Measurements from ENCODE around the gene NELL1. TPM values are rescaled to one million over a fixed set of nuclear protein-coding genes. Genes with fewer than 3 reads are reported as not detected.

The NELL1 gene
- total RNA-seq, 1 experiment from 2014 or later = not detected

DNA sequence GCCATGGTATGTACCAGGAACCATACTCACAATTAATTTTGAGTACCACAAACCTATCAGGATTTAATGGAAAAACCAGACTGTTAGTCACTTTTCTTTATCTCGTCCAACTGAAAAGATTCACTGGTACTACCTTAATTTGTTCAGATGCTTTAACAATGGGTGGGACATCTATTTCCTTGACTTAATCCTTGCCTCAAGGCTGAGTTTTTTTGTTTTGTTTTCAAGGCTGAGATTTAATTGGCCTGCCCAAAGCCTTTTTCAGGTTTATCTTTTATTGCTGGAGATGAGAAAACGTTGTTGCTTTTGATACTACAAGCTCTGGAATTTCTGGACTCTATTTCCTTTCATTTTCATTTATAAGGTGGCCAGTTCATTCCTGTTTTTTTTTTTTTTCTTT lies 50.4 kb downstream of the NELL1 start:
- ATAC-seq (no peak), DNase-seq (ENCODE audit: low read depth, low spot score) (no peak)
- Histone ChIP-seq H3K9me3 (ENCODE audit: control insufficient read depth, insufficient read depth, low read depth, low read length) (no peaks in the 10 kb centered on the region), H3K36me3 (ENCODE audit: control insufficient read depth, insufficient read depth, low read length) (no peaks in the 10 kb centered on the region), H3K27ac (ENCODE audit: low read length) (no peak overlapping the region), H3K27me3 (ENCODE audit: control insufficient read depth, insufficient read depth, low read length) (no peaks in the 10 kb centered on the region), H3K4me3 (ENCODE audit: low read depth in 2 of 2, low read length in 2 of 2) (no peak overlapping the region), H3K4me1 (ENCODE audit: control insufficient read depth, insufficient read depth, low read length) (no peaks in the 10 kb centered on the region)
- TF ChIP-seq POLR2AphosphoS5 (IDR thresholded peaks at IDR 0.05; ENCODE audit: low read depth, low read length) (no peak), TCF7L2 (IDR thresholded peaks at IDR 0.05; ENCODE audit: low read depth, low read length) (no peak), SIN3A (IDR thresholded peaks at IDR 0.05; ENCODE audit: borderline replicate concordance, insufficient read depth, low read depth, low read length) (no peak)
- TF ChIP-seq, protein P1, sequence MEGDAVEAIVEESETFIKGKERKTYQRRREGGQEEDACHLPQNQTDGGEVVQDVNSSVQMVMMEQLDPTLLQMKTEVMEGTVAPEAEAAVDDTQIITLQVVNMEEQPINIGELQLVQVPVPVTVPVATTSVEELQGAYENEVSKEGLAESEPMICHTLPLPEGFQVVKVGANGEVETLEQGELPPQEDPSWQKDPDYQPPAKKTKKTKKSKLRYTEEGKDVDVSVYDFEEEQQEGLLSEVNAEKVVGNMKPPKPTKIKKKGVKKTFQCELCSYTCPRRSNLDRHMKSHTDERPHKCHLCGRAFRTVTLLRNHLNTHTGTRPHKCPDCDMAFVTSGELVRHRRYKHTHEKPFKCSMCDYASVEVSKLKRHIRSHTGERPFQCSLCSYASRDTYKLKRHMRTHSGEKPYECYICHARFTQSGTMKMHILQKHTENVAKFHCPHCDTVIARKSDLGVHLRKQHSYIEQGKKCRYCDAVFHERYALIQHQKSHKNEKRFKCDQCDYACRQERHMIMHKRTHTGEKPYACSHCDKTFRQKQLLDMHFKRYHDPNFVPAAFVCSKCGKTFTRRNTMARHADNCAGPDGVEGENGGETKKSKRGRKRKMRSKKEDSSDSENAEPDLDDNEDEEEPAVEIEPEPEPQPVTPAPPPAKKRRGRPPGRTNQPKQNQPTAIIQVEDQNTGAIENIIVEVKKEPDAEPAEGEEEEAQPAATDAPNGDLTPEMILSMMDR (IDR thresholded peaks at IDR 0.05) = no peak
- TF ChIP-seq, protein P2, sequence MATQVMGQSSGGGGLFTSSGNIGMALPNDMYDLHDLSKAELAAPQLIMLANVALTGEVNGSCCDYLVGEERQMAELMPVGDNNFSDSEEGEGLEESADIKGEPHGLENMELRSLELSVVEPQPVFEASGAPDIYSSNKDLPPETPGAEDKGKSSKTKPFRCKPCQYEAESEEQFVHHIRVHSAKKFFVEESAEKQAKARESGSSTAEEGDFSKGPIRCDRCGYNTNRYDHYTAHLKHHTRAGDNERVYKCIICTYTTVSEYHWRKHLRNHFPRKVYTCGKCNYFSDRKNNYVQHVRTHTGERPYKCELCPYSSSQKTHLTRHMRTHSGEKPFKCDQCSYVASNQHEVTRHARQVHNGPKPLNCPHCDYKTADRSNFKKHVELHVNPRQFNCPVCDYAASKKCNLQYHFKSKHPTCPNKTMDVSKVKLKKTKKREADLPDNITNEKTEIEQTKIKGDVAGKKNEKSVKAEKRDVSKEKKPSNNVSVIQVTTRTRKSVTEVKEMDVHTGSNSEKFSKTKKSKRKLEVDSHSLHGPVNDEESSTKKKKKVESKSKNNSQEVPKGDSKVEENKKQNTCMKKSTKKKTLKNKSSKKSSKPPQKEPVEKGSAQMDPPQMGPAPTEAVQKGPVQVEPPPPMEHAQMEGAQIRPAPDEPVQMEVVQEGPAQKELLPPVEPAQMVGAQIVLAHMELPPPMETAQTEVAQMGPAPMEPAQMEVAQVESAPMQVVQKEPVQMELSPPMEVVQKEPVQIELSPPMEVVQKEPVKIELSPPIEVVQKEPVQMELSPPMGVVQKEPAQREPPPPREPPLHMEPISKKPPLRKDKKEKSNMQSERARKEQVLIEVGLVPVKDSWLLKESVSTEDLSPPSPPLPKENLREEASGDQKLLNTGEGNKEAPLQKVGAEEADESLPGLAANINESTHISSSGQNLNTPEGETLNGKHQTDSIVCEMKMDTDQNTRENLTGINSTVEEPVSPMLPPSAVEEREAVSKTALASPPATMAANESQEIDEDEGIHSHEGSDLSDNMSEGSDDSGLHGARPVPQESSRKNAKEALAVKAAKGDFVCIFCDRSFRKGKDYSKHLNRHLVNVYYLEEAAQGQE (IDR thresholded peaks at IDR 0.05; ENCODE audit: insufficient read depth in 1 of 2, low read depth in 2 of 2, low read length in 1 of 2) = no peak
- ChIA-PET POLR2A (no interaction called here), CTCF (no interaction called here)
- in situ Hi-C loops (cut with HindIII; ENCODE audit: low pct_unique_long_range_greater_than_20kb, low sequenced_read_pairs) (no loop called here), intact Hi-C loops (cut with micrococcal nuclease; ENCODE audit: unreplicated experiment) (no loop called here)
- BruUV-seq (replicated peaks) = no TSS peak

DNA sequence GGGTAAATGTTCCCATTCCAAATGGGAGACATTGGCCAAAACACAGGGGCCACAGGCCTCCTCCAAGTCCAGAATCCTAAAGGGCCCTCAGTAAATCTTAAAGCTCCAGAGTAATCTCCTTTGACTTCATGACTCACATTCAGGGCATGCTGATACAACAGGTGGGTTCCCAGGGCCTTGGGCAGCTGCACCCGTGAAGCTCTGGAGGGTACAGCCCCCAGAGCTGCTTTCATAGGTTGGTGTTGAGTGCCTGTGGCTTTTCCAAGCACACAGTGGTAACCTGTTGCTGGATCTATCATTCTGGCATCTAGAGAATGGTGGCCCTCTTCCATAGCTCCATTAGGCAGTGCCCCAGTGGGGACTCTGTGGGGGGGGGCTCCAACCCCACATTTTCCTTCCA lies 54.0 kb downstream of the NELL1 start:
- H3K4me3 ChIP-seq (ENCODE audit: low read depth in 2 of 2, low read length in 2 of 2) = no peak overlapping the region
- H3K9me3 ChIP-seq (ENCODE audit: control insufficient read depth, insufficient read depth, low read depth, low read length) = no peaks in the 10 kb centered on the region
- ATAC-seq (no peak), DNase-seq (ENCODE audit: low read depth, low spot score) (no peak)
- no TSS peak for BruUV-seq (replicated peaks)
- no peaks in the 10 kb centered on the region for H3K4me1 ChIP-seq (ENCODE audit: control insufficient read depth, insufficient read depth, low read length)
- H3K36me3 ChIP-seq (ENCODE audit: control insufficient read depth, insufficient read depth, low read length) = no peaks in the 10 kb centered on the region
- POLR2A ChIA-PET = interaction anchor here (0.7 kb wide), 1 partner anchor 1966 kb away, joined by 4 read pairs; no protein-coding TSS in a partner anchor
- H3K27me3 ChIP-seq (ENCODE audit: control insufficient read depth, insufficient read depth, low read length) = no peaks in the 10 kb centered on the region
- CTCF ChIA-PET = no interaction called here
- in situ Hi-C loops (cut with HindIII; ENCODE audit: low pct_unique_long_range_greater_than_20kb, low sequenced_read_pairs) (no loop called here), intact Hi-C loops (cut with micrococcal nuclease; ENCODE audit: unreplicated experiment) (no loop called here)
- no peak overlapping the region for H3K27ac ChIP-seq (ENCODE audit: low read length)
- TF ChIP-seq SIN3A (IDR thresholded peaks at IDR 0.05; ENCODE audit: borderline replicate concordance, insufficient read depth, low read depth, low read length) = no peak
- no peak for TF ChIP-seq POLR2AphosphoS5 (IDR thresholded peaks at IDR 0.05; ENCODE audit: low read depth, low read length)
- TF ChIP-seq TCF7L2 (IDR thresholded peaks at IDR 0.05; ENCODE audit: low read depth, low read length) = no peak
- TF ChIP-seq, protein P2 (IDR thresholded peaks at IDR 0.05; ENCODE audit: insufficient read depth in 1 of 2, low read depth in 2 of 2, low read length in 1 of 2) = no peak
- TF ChIP-seq, protein P1 (IDR thresholded peaks at IDR 0.05) = no peak
